ENCODE data around the gene PODNL1. TPM values are rescaled to one million over a fixed set of nuclear protein-coding genes. Genes with fewer than 3 reads are reported as not detected.
A peak's percentile ranks its signal among the peaks of the same experiment; 100 is the strongest.

Gene PODNL1
- total RNA-seq, 1 donor from 2014 or later: 0.18 TPM

DNA sequence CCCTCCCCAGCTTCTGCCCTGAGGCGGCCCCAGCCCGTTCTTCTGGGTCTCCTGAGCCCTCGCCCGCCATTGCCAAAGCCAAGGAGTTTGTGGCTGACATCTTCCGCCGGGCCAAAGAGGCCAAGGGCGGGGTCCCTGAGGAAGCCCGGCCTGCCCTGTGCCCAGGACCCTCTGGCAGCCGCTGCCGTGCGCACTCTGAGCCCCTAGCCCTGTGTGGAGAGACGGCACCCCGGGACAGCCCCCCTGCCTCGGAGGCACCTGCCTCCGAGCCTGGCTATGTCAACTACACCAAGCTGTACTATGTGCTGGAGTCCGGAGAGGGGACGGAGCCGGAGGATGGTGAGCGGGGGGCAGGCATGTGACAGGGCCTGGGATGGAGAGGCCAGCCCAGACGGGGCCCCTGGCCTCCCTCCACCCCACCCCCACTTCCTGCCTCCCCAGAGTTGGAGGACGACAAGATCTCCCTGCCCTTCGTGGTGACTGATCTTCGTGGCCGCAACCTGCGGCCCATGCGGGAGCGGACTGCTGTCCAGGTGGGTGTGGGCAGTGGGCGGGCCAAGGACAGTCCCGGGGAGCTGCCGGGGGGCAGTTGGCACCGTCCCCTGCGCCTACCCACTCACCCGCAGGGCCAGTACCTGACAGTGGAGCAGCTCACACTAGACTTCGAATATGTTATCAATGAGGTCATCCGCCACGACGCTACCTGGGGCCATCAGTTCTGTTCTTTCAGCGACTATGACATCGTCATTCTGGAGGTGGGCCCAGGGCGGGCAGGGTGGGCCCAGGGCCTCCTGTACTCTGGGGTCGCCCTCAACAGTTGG is 21.1 kb upstream of the PODNL1 start:
- no peak for DNase-seq (ENCODE audit: extremely low read depth, low read depth, low spot score)

DNA sequence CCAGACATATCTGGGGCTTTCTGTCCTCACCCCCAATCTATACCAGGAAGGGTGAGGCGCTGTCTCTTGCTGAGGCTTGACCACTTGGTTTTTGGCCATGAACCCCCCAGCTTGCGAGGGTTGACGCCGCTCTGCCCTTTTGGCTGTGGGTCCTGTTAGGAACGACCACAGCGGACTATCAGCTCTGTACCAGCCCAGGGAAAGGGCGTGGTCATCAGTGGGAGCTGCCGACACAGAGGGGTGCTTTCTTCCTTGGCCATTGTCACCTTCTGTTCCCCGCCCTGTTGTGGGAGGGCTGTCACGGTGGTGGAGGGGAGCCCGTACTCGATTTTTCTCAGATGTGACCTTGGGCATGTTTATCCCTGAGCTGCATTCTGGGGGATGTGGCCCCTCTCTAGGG is 19.8 kb upstream of the PODNL1 start:
- DNase-seq (ENCODE audit: extremely low read depth, low read depth, low spot score): no peak

DNA sequence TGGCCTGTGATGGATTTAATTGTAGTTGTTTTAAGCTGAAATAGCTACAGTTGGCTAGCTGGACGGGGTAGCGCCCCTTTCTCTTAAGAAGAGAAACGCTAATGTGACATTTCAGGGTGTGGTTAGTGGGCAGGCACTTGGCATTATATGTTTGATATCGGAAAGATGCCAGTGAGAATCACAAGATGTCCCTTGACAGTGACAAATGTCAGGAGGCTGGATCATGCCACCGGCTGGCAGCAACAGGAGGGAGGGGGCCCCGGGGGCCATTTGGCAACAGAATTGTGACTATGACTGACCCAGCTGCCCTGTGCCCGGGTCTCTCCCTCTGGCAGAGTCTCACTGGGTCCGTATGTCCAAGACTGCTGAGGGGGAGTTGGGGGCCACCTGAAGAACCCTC is 18.8 kb upstream of the PODNL1 start:
- DNase-seq (ENCODE audit: extremely low read depth, low read depth, low spot score): no peak

DNA sequence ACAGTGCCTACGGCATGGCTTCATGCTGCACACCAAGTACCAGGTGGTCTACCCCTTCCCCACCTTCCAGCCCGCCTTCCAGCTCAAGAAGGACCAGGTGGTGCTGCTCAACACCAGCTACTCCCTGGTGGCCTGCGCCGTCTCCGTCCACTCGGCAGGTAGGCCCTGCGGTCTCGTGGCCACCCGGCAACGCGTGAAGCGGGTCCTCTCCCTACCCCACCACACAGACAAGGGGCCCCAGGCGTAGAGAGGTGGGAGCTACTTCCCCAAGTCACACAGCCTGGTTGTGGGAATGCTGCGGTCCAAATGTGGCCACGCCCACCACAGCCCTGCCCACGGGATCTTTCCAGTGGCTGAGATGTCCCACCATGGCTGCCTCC is 18.1 kb upstream of the PODNL1 start:
- DNase-seq (ENCODE audit: extremely low read depth, low read depth, low spot score): no peak

DNA sequence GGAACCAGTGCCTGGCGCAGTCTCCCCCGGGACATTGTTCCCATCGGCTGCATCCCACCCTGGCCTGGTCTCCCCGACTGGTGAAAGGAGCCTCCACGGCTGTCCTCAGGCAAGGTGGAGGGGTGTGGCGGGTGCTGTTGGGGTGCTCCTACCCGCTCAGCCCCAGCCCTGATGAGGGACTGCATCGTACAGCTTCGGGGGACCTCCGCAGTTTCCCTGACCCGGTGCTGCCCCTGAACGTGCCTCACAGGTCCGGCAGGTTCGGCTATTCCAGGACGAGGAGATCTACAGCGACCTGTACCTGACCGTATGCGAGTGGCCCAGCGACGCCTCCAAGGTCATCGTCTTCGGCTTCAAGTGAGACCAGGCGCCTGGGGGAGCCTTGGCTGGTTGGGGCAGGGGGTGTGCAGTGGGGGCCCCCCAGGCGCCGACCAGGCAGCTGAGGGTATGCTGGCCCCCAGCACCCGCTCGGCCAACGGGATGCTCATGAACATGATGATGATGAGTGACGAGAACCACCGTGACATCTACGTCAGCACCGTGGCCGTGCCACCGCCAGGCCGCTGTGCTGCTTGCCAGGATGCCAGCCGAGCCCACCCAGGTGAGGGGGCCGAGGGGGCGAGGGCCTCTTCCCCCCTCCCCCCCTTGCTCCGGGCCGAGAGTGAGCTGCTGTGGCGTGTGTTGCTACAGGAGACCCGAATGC is 17.6 kb upstream of the PODNL1 start:
- no peak for DNase-seq (ENCODE audit: extremely low read depth, low read depth, low spot score)

DNA sequence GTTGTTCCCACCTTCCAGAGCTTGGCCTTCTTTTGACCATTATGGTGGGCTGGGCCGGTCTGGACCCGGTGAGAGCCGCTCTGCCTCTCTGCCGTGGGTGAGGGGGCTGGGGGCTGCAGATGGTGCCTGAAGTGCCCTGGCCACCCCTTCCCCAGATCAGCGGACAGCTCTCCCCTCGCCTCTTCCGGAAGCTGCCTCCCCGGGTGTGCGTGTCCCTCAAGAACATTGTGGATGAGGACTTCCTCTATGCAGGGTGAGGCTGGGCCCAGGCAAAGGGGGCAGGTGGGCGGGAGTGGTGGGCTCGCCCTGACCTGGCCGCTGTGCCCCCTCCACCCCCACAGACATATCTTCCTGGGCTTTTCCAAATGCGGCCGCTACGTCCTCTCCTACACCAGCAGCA is 16.0 kb upstream of the PODNL1 start:
- DNase-seq (ENCODE audit: extremely low read depth, low read depth, low spot score): no peak

DNA sequence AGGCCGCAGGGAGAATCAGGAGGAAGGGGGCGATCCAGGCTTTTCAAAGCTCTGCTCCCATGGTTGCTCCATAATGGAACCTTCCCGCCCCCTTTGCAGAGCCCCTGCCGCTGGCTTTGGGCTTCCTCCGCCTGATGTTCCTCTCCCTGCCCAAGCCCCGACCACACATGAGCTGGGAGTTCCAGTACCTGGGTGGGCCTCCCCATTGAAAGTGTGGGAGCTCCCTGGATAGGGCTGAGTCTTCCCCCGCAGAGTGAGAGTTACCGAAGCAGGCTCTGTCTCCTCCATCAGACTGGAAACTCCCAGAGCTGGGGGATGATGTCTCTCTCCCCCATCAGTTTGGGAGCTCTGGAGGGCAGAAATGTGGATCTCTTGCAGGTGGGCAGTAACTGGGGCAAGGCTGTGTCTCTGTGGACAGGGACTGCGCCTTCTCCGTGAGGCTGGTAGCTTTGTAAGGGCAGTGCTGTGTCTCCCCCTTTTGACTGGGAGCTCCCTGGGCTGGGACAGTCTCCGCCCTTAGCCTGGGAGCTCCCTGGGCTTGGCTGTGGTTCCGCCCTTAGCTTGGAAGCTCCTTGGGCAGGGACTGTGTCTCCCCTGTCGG is 14.8 kb upstream of the PODNL1 start:
- no peak for DNase-seq (ENCODE audit: extremely low read depth, low read depth, low spot score)

DNA sequence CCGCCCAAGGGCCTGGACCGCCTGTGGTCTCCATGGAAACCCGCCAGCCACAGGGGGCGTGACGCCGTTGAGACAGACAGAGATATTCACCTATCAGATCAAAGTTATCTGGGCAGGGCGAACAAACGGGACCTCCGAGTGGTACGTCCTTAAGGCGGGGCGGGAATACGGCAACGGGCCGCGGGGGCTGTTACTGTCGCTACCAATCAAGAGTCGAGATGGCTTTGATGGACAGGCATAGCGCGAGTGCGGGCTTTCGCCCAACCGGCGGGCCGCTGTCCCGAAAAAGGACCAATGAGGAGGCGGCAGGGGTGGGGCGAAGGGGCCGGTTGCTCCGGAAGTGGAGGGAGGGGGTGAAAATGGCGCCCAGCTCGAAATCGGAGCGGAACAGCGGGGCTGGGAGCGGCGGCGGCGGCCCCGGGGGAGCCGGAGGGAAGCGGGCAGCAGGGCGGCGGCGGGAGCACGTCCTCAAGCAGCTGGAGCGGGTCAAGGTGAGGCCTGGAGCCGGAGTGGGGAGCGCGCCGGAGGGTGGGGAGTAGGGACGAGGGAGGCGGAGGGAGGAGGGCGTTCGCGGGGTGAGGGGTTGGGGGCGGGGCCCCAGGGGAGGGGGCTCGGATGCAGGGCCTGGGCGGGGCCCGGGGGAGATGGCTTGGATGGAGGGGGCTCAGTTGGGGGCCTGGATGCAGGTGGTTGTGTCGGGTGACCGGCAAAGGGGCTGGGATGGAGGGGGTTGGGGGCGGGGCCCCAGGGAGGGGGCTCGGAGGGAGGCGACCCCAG is 14.1 kb upstream of the PODNL1 start, which contains the start of gene DCAF15:
Gene DCAF15, plus strand, starts transcription at position 356 of the 777 bp plus-strand sequence. Its CDS starts 4 bp downstream, at position 360.
- DNase-seq (ENCODE audit: extremely low read depth, low read depth, low spot score): peak; percentile 91

DNA sequence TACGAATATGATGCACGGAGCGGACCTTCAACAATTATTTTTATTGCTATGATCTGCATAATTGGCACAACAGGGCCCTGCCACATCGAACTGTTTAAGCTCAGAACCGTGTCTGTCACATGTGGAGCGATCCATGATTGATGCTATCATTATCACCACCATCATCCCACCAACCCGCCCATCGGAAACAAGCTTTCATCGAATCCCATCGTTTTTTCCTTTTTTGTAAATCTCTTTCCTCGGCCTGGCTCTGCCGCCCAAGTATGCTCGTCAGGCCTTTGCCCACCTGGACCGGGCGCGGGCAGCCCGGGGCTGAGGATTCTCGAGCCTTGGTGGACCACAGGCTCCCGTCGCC is 13.6 kb upstream of the PODNL1 start:
- DNase-seq (ENCODE audit: extremely low read depth, low read depth, low spot score): no peak

DNA sequence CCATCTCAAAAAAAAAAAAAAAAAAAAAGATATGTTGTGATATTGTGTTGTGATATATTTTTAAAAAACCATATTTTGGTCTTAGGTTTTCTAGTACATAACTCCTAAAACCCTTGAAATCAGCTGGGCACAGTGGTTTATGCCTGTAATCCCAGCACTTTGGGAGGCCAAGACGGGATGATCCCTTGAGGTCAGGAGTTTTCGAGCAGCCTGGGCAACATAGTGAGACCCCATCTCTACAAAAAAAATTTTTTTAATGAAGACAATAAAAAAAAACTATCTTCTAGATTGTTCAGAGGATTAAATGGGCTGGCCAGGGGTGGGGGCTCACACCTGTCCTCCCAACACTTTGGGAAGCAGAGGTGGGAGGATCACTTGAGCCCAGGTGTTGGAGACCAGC is 12.8 kb upstream of the PODNL1 start:
- DNase-seq (ENCODE audit: extremely low read depth, low read depth, low spot score): no peak

DNA sequence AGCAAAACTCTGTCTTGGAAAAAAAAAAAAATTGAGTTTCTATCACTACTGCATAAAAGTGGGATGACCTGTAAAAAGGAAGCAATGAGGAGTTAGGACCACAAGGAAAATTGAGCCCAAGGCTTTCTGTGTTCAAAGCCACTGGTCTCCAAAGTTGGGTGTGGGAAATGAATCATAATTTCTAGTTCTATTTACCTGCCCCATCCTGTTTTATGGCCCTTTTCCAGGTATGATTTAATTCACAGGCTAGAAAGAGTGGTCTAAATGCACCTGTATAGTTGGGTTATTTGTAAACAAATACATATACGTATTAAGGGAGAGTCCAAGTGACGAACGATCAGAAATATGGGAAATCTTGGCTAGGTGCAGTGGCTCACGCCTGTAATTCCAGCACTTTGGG is 8.2 kb upstream of the PODNL1 start:
- no peak for DNase-seq (ENCODE audit: extremely low read depth, low read depth, low spot score)

DNA sequence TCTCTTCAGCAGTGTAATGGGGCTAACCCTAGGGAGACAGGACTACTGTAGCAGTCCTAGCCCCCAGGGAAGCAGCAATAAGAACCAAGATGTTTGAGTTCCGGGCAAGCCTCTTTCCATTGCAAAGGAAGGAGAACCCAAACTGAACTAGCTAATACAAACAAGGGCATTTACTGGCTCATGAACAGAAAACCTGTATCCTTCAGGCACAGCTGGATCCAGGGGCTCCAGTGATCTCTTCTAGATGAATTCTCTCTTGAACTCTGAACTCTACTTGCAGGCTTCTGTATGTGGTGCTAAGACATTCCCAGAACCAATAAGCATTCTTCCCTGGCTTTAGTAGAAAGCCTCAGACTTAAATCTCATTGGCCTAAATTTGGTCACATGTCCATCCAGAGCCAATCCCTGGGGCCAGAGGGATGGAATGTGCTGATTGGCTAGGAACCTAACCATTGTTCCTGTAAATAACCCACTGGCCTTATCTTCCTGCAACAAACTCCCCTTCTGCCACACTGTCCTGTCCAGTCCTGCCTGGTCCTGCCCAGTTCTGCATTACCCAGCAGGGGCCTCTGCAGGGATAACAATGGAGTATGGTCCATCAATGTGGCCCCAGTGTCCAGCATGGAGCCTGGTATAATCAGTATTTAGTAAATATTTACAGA is 3.9 kb upstream of the PODNL1 start:
- DNase-seq (ENCODE audit: extremely low read depth, low read depth, low spot score): no peak

DNA sequence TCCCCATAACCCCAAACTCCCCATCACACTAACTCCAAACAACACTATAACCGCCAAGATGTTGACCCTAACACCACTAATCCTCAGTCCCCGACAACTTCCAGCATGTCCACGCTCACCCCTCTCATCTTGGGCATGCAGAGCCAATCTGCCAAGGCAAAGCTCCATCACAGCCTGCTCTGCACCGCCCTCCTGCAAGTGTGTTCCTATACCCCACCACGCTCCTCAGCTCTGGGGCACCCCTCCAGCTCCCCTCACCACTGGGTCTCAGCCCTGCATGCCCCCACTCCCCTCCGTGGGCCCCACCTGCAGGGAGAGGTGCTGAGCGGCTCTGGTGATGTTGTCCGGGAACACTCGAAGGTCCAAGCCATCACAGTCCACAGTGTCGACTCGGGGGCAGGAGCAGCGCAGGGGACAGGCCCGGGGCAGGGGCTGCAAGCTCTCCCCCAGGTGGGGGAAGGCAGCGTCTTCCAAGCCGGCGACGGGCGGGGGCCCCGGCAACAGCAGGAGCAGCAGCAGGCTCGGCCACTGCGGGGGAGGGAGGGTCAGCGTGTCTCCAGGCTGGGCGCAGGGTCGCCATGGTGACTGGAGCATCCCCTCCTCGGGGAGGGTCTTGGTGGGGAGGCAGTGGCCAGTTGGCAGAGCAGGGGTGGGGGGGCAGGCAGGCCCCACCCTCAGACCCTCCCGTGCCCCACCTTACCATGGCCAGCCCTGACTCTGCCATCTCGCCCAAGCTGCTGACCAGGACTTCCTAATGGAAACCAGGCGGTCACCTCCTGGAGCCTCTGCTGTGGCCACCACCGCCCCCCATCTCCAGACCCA is 527 bp downstream of the PODNL1 start:
- DNase-seq (ENCODE audit: extremely low read depth, low read depth, low spot score): no peak

DNA sequence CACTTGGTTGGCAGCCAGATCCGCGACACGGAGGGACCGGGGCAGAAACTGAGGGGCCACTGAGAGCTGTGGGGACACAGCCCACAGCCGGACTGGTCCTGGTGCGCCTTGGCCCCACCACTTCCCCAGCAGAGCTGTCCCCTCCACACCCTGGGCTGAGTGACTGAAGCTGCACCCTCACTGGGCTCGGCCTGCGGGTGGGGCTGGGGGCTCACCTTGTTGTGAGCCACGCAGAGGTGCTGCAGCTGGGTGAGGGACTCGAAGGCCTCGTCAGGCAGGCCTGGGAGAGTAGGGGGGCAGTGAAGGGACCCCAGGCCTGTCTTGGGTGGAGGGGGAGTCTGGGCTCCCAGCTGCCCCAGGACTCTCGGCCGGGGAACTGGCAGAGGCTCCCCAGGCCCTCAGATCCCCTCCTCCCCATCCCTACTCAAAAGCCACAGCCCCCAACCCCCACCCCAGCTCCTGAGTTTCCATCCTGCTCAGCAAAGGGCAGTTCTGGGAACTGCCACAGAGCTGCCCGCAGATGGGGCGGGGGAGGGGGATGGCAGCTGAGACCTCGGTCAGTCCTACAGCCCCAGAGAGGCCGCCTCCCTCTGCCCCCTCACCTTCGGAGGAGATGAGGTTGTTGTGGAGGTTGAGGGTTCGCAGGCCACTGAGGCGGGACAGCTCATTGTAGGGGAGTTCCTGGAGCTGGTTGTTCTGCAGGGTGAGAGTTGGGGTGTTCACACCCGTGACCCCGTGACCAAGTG is 2.3 kb downstream of the PODNL1 start:
- no peak for DNase-seq (ENCODE audit: extremely low read depth, low read depth, low spot score)

DNA sequence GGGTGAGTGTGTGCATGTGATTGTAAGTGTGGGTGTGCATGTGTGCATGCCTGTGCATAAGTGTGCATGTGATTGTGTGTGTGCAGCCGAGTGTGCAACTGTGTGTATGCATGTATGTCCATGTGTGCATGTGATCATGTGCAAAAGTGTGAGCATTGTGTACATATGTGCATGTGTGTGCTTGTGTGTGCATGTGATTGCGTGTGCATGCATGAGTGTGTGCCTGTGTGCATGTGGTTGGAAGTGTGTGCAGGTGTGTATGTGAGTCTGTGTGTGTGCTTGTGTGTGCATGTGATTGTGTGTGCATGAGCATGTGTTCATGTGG is 3.5 kb downstream of the PODNL1 start:
- no peak for DNase-seq (ENCODE audit: extremely low read depth, low read depth, low spot score)

DNA sequence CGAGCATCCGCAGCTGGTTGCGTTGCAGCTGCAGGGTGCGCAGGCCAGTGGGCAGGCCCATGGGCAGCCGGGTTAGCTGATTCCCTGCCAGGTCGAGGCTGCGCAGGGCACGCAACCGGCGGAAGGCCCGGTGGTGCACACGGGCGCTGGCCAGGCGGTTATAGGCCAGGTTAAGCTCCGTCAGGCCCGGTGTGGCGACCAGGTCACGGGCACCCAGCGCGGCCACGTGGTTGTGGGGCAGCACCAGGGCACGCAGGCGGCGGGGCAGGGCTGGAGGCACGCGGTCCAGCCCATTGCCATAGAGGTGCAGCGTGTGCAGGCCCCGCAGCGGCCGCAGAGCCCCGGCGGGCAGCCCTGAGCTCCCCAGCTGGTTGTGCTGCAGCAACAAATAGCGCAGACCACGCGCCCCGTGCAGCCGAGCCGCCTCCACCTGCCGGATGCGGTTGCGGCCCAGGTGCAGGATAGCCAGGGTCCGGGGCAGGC is 5.3 kb downstream of the PODNL1 start:
- DNase-seq (ENCODE audit: extremely low read depth, low read depth, low spot score): no peak

DNA sequence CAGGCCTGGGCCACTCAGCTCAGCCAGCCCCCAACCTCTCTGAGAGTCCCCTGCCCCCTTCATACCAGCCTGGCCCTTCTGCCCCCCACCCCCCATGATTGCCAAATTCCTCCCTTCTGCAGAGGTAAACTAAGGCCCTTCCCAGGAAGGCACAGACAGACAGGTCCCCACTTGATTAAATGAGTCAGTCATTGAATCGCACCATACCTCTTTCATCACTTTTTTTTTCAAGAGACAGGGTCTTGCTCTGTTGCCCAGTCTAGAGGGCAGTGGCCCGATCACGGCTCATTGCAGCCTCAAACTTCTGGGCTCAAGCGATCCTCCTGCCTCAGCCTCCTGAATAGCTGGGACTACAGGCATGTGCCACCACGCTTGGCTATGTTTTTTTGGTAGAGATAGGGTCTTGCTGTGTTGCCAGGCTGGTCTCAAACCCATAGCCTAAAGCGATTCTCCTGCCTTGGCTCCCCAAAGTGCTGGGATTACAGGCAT is 6.0 kb downstream of the PODNL1 start:
- no peak for DNase-seq (ENCODE audit: extremely low read depth, low read depth, low spot score)

DNA sequence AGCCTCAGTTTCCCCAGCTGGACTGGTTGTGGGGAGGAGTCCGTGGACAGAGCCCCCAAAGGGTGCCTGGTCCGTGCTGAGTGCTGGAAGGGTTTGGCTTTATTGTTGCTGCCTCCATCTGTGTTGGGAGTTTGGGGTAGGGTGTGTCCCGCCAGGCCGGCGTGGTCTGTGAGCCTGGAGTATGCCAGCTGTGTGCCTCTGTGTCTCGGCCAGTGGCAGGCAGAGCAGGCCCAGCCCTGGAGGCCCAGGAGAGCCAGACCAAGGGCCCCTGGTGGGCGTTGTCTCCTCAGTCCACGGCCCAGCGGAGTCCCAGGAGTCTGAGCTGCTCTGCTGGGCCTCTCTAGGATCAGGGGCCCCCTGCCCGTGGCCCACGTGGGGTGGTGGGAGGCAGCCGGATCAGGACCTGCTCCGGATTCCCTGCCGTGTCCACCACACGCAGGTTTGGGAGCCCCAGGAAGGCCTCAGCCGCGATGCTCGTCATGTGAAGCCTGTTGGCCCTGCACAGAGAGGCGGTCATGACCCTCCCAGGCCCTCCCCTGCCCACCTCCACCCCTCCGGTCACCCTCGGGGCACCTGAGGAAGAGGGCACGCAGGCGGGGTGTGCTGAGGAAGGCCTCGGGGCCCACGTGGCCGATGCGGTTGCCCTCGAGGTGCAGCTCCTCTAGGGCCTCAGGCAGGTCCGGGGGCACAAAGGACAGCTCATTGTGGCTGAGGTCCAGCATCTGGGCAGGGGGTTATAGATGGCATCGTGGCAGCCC is 6.6 kb downstream of the PODNL1 start:
- no peak for DNase-seq (ENCODE audit: extremely low read depth, low read depth, low spot score)
